ENCODE data around the gene PLAGL1.
"Not testable (repeated sequence)": the region's sequence is repeated elsewhere in the genome, so short reads cannot be mapped to it uniquely, and the experiment has no call there.

PLAGL1 gene, protein sequence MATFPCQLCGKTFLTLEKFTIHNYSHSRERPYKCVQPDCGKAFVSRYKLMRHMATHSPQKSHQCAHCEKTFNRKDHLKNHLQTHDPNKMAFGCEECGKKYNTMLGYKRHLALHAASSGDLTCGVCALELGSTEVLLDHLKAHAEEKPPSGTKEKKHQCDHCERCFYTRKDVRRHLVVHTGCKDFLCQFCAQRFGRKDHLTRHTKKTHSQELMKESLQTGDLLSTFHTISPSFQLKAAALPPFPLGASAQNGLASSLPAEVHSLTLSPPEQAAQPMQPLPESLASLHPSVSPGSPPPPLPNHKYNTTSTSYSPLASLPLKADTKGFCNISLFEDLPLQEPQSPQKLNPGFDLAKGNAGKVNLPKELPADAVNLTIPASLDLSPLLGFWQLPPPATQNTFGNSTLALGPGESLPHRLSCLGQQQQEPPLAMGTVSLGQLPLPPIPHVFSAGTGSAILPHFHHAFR

DNA sequence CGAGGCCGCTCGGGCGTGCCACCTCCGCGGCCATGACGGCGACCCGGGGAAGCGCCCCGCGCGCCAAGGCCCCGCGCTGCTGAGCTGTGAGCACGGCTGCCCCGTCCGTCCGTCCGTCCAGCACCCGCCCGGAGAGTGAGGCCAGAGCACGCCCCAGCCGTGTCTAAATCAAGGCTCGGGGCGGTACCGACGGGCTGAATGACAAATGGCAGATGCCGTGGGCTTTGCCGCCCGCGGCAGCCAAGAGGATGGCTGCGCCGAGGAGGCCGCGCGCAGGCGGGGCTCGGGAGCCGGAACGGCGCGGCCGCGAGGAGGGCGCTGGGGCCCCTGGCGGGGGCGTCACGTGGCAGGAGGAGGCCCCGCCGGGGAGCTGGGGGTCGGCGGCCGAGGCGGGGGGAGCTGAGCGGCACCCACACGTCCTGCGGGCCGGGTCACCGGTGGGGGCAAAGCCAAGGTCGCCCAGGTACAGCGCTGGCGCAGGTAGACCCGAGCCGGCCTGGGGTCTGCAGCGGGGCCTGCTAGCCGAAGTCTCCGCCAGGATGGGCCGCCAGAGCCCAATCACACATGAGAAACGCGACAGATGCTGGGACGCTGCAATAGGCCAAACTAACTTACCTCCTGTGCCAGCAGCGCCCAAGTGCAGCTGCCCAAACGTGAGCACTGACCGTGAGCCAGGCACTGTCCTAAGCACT is at the start of gene PLAGL1:
TSS of gene PLAGL1 (minus strand) at position 140 of the 692 bp plus-strand sequence. CDS start 60,123 bp downstream, outside the sequence.
- DNase-seq (ENCODE audit: low spot score) = peak; percentile 79

DNA sequence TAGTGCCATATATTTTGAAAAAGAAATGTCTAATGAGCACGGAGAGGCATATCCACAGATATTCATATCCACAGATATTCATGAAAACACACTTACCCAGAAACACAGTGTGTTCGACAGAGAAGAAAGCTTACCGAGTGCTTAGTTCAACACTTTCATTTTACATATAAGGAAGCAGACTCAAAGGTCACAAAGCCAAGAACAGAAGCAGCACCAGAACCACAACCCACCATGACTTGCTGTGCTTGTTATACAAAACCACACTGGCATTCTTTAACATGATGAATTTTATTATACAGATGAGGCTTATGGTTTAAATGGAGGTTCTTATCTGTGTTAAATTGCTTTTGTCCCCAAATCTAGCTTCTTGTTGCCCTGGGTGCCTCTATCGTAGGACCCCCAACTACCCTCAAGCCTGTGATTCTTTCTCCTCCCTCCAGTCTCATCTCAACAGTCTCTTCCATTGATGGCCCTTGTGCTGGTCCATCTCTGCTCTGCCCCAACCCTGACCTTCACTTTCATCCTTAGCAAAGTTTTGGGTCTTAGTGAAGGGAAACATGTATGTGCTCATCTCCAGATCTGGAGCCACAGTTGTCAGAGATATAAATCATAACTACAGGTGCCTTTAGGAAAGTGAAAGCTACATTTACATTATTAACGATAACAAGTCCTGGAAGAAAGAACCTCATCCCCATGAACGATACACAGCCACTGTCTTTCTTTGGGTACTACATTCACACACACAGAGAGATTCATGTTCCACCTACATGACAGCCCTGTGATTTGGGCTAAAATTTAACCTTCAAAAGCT is 47.3 kb upstream of the PLAGL1 start:
- no peak for DNase-seq (ENCODE audit: low spot score)

DNA sequence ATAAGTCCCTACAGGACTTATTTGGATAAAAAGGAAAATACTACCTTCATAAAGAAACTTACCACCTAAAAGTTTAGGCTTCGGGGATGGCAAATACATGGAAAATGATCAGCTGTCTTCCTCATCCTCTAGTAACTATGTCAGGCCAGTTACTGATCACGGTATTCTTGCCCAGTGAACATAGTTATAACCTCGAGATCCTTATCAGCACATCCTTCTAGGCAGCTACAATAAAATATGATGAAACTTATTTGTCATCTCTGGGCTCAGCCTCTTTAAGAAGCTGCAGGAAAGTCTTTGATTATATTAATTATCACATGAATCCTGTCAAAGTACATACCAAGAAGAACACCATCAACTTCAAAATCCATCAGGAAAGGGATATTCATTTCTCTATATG is 45.5 kb upstream of the PLAGL1 start:
- no peak for DNase-seq (ENCODE audit: low spot score)

DNA sequence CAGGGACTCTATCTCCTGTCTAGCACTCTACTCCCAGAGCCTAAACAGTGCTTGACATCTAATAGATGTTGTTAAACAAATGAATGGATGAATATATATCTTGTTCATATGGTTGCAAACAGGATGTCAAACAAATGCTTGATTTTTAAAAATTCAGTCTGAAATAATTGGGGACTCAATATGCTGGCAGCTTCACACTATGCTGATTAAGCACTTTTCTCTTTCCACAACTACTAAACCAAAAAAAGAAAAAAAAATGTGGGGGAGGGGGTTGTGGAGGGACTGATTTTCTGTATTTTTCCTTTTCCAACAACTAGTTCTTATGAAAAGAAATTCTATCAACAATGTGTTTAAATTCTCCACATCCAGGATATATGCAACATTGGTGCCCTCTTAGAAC is 44.4 kb upstream of the PLAGL1 start:
- no peak for DNase-seq (ENCODE audit: low spot score)

DNA sequence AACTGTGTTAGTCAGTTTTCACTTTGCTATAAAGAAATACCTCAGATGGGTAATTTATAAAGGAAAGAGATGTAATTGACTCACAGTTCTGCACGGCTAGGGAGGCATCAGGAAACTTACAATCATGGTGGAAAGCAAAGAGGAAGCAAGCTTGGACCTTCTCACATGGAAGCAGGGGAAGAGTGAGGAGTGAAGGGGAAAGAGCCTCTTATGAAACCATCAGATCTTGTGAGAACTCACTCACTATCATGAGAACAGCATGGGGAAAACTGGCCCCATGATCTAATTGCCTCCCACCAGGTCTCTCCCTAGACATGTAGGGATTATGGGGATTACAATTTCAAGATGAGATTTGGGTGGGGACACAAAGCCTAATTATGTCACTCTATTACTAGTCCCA is 41.3 kb upstream of the PLAGL1 start:
- DNase-seq (ENCODE audit: low spot score) = no peak

DNA sequence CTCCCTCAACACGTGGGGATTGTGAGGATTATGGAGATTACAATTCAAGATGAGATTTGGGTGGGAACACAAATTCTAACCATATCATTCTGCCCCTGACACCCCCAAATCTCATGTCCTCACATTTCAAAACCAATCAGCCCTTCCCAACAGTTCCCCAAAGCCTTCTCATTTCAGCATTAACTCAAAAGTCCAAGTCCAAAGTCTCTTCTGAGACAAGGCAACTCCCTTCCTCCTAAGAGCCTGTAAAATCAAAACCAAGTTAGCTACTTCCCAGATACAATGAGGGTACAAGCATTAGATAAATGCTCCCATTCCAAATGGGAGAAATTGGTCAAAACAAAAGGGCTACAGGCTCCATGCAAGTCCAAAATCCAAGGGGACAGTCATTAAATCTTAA is 39.6 kb upstream of the PLAGL1 start:
- DNase-seq (ENCODE audit: low spot score) = no peak

DNA sequence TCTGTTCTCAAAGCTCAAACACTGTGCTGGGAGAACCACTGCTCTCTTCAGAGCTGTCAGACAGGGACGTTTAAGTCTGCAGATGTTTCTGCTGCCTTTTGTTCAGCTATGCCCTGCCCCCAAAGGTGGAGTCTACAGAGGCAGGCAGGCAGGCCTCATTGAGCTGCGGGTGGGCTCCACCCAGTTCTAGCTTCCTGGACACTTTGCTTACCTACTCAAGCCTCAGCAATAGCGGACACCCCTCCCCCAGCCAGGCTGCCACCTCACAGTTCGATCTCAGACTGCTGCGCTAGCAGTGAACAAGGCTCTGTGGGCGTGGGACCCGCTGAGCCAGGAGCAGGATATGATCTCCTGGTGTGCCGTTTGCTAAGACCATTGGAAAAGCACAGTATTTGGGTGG is 38.6 kb upstream of the PLAGL1 start:
- DNase-seq (ENCODE audit: low spot score) = not testable (repeated sequence)

DNA sequence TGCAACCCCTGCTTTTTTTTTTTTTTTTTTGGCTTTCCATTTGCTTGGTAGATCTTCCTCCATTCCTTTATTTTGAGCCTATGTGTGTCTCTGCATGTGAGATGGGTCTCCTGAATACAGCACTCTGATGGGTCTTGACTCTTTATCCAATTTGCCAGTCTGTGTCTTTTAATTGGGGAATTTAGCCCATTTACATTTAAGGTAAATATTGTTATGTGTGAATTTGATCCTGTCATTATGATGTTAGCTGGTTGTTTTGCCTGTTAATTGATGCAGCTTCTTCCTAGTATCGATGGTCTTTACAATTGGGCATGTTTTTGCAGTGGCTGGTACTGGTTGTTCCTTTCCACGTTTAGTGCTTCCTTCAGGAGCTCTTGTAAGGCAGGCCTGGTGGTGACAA is 36.9 kb upstream of the PLAGL1 start:
- not testable (repeated sequence) for DNase-seq (ENCODE audit: low spot score)

DNA sequence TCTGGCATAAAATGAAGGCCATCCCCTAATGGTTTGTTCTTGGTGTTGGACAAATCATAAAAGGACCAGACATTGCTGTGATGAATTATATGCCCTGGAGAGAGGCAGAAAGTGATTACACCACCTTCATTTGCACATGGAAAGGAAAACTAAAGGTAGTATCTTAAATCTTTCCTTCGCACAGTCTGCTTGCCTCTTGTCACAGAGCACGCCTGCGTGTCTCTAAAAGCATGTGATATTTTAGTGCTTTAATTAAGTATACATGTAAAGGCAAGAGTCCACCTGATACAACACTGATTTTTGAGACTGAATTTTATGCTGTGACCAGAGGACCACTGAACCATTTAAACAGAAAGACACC is 28.8 kb upstream of the PLAGL1 start:
- no peak for DNase-seq (ENCODE audit: low spot score)

DNA sequence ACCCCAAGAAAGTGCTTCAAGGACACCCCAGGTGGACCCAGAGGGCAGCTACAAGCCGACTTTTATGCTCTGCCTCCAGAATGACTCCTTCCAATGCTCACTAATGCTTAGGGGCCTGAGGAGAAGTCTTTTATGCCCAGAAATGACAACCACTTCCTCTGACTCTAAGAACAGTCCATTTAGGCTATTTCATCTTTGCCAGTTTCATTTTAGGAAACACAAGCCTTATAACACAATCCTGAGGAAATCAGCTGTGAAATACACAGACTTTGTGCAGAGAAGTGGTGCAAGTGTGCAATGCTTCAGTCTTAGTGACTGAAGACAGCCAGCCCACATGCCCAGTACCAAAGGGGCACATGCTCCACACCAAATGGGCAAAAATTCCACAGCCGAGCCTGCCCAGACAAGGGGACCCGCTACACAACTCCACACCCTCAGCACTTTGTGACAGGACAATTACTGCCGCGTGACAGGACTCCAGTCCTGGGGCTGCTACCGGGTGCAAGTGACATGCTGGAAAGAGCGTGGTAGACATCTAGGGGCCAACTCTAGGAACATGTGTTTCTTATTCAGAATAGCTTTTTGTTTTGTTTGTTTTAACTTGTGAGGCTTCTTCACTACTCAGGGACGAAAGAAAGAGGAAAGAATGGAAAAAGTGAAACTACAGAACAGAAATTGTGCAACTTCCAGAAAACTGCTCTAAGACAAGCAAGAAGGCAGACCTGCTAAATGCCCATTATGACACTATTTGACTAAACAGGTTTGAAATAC is 28.2 kb upstream of the PLAGL1 start:
- peak; percentile 27 for DNase-seq (ENCODE audit: low spot score)

DNA sequence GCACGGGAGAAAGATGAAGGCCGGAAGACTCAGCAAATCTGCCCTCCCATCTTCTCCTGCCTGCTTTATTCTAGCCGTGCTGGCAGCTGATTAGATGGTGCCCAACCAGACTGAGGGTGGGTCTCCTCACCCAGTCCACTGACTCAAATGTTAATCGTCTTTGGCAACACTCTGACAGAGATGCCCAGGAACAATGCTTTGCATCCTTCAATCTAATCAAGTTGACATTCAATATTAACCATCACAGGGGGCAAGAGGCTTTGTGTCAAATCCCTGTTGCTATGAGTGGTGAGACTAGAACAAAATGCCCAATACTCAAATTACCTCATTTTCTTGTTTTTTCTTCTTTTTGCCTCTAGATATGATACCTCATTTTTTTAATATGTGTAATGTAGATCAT is 27.4 kb upstream of the PLAGL1 start:
- DNase-seq (ENCODE audit: low spot score) = no peak

DNA sequence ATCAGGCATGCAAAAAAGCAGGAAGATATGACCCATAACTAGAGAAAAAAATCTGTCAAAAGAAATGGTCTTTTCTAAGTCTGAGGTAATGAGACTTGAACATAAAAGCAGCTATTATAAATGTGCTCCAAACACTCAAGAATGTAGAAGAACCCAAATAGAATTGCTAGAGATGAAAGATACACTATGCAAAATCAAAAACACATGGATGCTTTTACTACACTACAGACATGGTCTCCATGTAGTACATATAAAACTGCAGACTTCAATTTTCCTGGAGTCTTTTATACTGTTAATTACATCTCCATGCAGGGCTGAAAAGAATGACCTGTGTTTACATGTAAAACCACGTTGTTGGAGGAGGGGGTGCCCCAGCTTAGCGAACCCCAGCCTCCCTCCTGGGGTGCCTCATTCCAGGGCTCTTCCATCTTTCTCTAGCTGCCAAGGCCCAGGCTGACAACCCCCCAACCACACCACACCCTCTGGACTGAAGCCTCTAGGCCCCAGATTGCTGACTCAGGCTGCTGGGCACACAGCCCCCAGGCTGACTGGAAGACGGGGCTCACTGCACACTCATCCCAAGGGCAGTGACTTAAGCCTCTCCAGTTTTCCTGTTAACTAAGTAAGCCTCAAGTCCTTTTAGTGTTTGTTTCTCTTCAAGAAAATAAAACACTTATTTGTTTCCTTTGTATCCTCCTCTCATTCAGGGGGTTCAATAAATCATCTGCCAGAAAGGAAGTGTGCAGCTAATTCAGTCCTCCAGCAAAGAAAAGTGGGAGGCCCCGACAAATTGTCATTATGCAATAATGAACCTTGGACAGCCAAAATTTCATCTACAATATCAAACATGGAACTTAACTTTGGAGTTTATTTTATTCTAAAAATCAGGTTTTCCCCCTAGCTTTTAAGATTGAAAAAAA is 26.0 kb upstream of the PLAGL1 start:
- peak; percentile 65 for DNase-seq (ENCODE audit: low spot score)

DNA sequence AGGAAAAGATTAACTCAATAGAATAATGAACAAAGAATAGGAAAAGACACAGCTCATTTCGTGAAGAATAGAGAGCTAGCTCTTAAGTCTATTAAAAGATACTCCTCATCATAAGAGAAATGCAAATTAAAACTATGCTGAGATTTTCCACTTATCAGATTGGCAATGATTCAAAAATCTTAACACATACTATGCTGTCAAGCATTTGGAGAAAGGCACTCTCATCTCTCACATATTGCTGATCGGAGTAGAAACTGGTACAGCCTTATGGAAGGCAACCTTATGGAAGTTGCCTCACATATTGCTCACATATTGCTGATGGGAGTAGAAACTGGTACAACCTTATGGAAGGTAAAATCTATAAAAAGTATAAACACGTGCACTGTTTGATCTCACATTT is 21.4 kb upstream of the PLAGL1 start:
- no peak for DNase-seq (ENCODE audit: low spot score)

DNA sequence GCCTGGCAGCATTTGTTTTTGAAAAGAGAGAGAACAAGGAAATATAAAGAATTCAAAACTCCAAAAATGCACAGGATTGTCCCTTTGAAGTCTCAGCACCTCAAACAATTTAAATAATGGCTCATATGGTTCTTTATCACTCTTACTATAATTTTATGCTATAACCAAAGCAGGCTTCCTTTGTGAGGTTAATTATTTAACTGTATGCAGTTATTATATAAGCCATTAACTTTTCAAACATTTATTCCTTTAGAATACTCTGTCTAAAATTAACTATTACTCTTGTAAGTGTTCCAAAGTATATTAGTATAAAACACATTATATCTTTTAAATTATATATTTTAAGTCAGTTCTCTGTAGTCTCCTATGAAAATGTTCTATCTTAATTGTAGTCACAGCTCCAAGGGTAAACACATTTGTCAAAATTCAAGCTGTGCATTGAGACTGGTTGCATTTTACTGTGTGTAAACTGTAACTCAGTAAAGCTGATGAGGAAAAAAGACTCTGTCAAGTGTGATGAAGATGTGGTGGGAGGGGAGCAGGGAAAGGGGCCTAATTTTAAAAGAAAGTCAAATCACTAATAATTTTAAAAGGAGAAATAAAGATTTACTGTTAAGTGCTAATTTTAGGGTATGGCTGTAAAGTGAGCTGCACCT is 20.0 kb upstream of the PLAGL1 start:
- DNase-seq (ENCODE audit: low spot score) = no peak

DNA sequence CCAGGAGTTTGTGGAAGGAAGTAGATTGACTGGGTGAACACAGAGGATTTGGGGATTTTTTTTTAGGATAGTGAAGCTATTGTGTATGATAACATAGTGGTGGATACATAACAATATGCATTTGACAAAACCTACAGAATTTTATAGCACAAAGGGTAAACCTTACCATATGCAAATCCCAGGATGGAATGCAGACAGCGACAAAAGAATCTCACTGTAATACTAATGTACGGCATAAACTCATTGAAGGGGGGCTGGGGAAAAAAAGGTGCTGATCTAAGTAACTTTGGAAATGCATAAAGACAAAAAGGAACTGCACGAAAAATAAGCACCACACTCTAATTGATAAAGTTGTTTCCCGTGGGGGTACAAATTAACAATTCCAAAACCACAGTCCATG is 15.2 kb upstream of the PLAGL1 start:
- DNase-seq (ENCODE audit: low spot score) = no peak

DNA sequence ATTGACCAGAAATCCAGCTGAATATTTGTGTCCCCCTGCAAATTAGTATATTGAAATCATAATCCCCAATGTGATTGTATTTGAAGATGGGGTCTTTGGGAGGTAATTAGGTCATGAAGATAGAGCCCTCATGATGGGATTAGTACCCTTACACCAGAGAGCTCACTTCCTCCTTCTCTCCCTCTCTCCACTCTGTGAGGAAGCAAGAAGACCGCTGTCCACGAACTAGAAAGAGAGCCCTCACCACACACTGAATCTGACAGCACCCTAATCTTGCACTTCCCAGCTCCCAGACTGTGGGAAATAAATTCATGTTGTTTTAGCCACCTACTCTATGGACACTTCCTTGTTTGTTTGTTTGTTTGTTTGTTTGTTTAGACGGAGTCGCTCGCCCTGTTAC is 11.9 kb upstream of the PLAGL1 start:
- DNase-seq (ENCODE audit: low spot score) = no peak

DNA sequence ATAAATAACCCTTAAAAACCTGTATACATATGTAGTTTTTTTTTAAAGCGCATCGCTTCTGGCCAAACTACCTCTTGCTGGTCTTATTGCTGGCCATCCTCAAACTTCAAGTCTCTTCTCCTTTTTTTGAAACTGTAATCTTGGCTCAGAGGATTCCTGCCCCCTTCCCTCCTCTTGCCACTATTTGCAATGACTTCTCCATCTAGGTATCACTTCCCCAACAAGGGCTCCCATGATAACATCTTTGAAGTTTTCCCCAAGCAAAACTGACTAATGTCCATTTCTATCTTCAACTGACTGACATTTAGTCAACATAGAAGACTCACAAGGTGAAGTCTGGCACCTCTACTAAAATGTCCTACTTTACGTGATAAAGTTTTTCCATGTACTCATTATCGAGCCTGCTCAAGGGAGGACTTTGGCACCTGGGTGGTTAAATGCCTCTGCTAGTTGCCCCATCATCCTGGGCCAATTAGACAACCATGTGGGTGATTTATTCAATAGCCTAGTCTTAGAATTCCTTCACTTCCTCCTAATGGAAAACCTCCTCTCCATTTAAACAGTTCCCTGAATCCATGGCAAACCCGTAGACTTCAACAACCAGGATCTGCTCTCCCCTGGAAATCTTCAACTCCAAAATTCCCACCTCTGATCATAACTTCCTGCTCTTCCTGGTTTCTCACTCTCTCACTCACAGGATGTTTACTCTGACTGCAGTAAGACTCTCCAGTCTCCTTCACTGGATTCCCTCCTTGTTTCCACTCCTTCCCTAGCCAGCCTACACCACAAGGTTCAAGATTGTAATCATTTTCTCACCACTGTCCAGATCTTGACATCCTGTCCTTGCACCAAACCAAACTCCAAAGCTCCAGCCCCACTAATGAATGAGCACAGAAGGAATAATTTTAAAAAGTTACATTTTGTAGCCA is 9.4 kb upstream of the PLAGL1 start:
- no peak for DNase-seq (ENCODE audit: low spot score)

DNA sequence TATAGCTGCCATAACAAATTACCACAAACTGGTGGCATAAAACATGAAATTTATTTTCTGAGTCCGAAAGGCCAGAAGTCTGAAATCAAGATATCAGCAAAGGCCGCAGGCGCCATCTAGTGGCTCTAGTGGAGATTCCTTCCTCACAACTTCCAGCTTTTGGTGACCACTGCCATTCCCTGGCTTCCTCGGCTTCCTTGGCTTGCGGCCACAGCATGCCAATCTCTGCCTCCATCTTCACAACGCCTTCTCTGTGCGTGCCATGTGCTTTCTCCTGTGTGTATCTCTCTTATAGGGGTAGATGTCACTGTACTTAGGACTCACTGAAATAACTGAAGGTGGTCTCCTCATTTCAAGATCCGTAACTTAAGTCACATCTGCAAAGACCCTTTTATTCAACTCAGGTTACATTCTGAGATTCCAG is 5.4 kb upstream of the PLAGL1 start:
- peak; percentile 73 for DNase-seq (ENCODE audit: low spot score)

DNA sequence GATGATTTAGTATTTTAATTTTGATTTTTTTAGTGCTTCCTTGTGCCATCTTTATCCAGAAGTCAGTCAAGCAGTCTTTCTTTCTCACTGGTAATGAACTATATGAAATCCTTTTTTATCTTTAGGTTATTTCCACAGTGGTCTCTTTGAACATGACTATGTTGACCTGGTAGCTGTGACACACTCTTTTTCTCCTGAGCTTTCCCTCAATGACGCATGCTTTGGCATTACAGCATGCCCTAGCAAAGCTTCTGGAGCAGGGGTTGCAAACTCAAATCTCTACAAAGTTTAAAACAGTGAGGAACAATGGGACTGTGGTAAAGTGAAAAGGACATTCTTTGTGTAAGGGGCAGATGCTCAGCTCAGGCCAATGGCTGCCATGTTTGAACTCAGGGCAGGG is 4.5 kb upstream of the PLAGL1 start:
- peak; percentile 23 for DNase-seq (ENCODE audit: low spot score)

All from AG08396 (cell line).